SK-N-SH (cell line): ENCODE results near the gene SMYD4.

Source experiments
- CTCF ChIP-seq: fragments of 200-600 bp; sonication (generic); IDR thresholded peaks from 2 replicates; pipeline ENCODE4 v1.6.1; 2017; ENCODE audit warnings: antibody characterized with exemption, mild to moderate bottlenecking, moderate library complexity
- NFIC ChIP-seq: IDR thresholded peaks from 2 replicates; pipeline ENCODE4 v1.4.0; 2012; ENCODE audit warnings: borderline replicate concordance

- no peak for TF ChIP-seq CTCF
- no peak for TF ChIP-seq NFIC
Measured at GRCh38 chr17:1875597-1875996, 45.9 kb upstream of the SMYD4 start.
